Keratinocyte (primary cell): ENCODE results near the gene SORBS1. TPM values are rescaled to one million over a fixed set of nuclear protein-coding genes. Genes with fewer than 3 reads are reported as not detected.

Experiments
- DNase-seq: peaks from one replicate; pipeline ENCODE4 v3.0.0-alpha.2; 2011; ENCODE audit warnings: low read depth, missing footprints, low spot score
- FAIRE-seq: peaks from 2 replicates; lab custom pipeline; 2011; peaks lifted over from hg19 to GRCh38; lab: Jason Lieb, UNC
- H2AFZ ChIP-seq: 2 replicates; pipeline ENCODE4 v1.6.0; 2012; ENCODE audit warnings: low read length, control low read depth, inconsistent platforms; ENCODE audit not compliant: control insufficient read depth
- H3K27ac ChIP-seq: 2 replicates; pipeline ENCODE4 v1.5.1; 2011; ENCODE audit warnings: low read length; ENCODE audit not compliant: control insufficient read depth, insufficient read depth
- H3K27me3 ChIP-seq: 3 replicates; pipeline ENCODE4 v1.6.0; 2011; ENCODE audit warnings: low read length; ENCODE audit not compliant: control insufficient read depth, insufficient read depth; ENCODE audit errors: extremely low read depth
- H3K36me3 ChIP-seq, 2 experiments: 2 replicates in 1 of 2; 3 replicates in 1 of 2; pipeline ENCODE4 v1.5.1; 2011; ENCODE audit warnings: low read length in 2 of 2, mild to moderate bottlenecking in 1 of 2; ENCODE audit not compliant: control insufficient read depth in 2 of 2, insufficient read depth in 2 of 2; ENCODE audit errors: extremely low read depth in 1 of 2
- H3K4me1 ChIP-seq: 3 replicates; pipeline ENCODE4 v1.5.1; 2011; ENCODE audit warnings: low read length; ENCODE audit not compliant: control insufficient read depth, insufficient read depth; ENCODE audit errors: extremely low read depth
- H3K4me2 ChIP-seq: 3 replicates; pipeline ENCODE4 v1.6.0; 2011; ENCODE audit warnings: low read depth, low read length; ENCODE audit not compliant: control insufficient read depth, insufficient read depth; ENCODE audit errors: extremely low read depth
- H3K4me3 ChIP-seq, 3 experiments: fragments of 200-600 bp in 1 of 3; sonication (generic) in 1 of 3; 2 replicates in 2 of 3; 3 replicates in 1 of 3; pipeline ENCODE4 v1.5.1; 2011 to 2016; ENCODE audit warnings: low read length in 3 of 3, mild to moderate bottlenecking in 3 of 3, control low read depth in 2 of 3, inconsistent platforms in 1 of 3, low read depth in 1 of 3, mixed read lengths in 1 of 3, mixed run types in 1 of 3, moderate library complexity in 1 of 3; ENCODE audit not compliant: control insufficient read depth in 2 of 3, insufficient read depth in 2 of 3; ENCODE audit errors: extremely low read depth in 1 of 3
- H3K79me2 ChIP-seq: 2 replicates; pipeline ENCODE4 v1.6.0; 2012; ENCODE audit warnings: low read length; ENCODE audit not compliant: control insufficient read depth, insufficient read depth
- H3K9ac ChIP-seq: 3 replicates; pipeline ENCODE4 v1.6.0; 2011; ENCODE audit warnings: low read length; ENCODE audit not compliant: control insufficient read depth, insufficient read depth; ENCODE audit errors: extremely low read depth
- H3K9me1 ChIP-seq: 3 replicates; pipeline ENCODE4 v1.6.0; 2011; ENCODE audit warnings: low read length; ENCODE audit not compliant: control insufficient read depth, insufficient read depth; ENCODE audit errors: extremely low read depth
- H3K9me3 ChIP-seq: 2 replicates; pipeline ENCODE4 v1.5.1; 2012; ENCODE audit warnings: low read depth, low read length; ENCODE audit not compliant: control insufficient read depth
- H4K20me1 ChIP-seq: 3 replicates; pipeline ENCODE4 v1.6.0; 2011; ENCODE audit warnings: low read length; ENCODE audit not compliant: control insufficient read depth, insufficient read depth; ENCODE audit errors: extremely low read depth
- EZH2 ChIP-seq: IDR thresholded peaks from one replicate; pipeline ENCODE4 v1.6.1; 2012; ENCODE audit warnings: inconsistent platforms, mild to moderate bottlenecking, low read length, moderate library complexity
- dilution Hi-C: fragments of 300-500 bp; cut with MboI; formaldehyde crosslinking; loops from one replicate; pipeline ENCODE4 v1.7.0; 2020; ENCODE audit warnings: low sequenced_read_pairs; ENCODE audit not compliant: extremely low pct_ligation_motif_present
- polyA plus RNA-seq, 5 experiments: library from polyadenylated mRNA; depleted of rRNA in 3 of 5; stranded (reverse) in 3 of 5; stranded (forward) in 1 of 5; unstranded in 1 of 5; fragments of >200 nt; gene quantifications; 1 replicate in 1 of 5; 2 replicates in 3 of 5; 3 replicates in 1 of 5; pipeline versions ENCODE4 v1.2.1 to v1.2.3, GENCODE V29; 2011 to 2012; ENCODE audit warnings: missing spikeins in 2 of 5, low read depth in 1 of 5, low replicate concordance in 1 of 5
- TF ChIP-seq, protein P1 (sequence below), 3 experiments: IDR thresholded peaks in 1 of 3; conservative IDR thresholded peaks in 1 of 3; optimal IDR thresholded peaks in 1 of 3; 2 replicates in 2 of 3; 3 replicates in 1 of 3; pipeline versions ENCODE3 to v1.5.1; 2011; ENCODE audit warnings: low read length in 3 of 3, mild to moderate bottlenecking in 3 of 3, moderate library complexity in 2 of 3, control low read depth in 1 of 3, inconsistent platforms in 1 of 3; ENCODE audit not compliant: insufficient read depth in 2 of 3; ENCODE audit errors: extremely low read depth in 1 of 3

The SORBS1 gene
- polyA plus RNA-seq, 1 donor (not counting 4 experiments of a cell fraction or from before 2014, with no cell fraction given): 0.42 TPM

DNA sequence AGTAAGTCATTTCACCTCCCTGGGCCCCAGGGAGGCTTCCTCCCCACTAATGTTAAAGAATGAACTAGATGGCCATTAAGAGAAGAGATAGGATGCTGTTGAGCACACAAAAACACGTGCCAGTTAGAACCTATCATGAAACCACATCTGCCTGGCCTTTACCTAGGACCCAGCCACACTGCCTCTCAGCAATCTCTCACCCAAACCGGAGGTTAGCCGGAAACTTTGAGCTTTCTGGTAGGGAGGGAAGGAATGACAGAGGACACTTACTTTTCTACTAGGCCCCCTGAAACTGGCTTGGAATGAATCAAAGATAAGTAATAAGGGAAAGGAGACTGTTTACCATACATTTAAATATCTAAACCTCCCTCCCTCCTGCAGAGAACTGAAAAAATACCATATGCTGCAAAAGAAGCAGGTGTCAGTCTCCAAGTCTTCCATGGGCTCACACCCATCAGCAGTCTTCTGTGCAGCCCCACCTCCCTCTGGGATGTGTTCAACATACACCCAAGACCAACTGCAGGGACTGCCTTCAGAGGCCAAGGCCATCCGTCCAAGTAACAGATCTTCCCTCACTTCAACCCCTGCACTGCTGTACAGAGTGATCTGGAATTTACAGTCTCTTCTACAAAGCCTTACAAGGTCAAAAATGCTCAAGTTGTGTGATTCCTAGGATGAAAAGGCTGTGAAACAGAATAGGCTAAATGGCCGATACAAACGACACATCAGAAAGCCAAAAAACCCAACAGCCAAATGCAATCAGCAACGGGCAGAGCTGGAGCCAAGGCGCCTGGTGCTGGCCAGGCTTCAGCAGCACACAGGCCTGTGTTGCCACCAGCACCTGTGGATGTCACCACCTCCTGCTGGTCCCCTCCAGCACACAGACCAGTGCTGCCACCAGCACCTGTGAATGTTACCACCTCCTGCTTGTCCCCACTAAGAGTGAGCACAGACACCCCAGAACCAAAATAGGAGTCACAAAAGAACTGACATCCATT lies 42.4 kb downstream of the SORBS1 start:
- H3K9me1 ChIP-seq: no peaks in the 10 kb centered on the region
- H3K4me1 ChIP-seq: no peaks in the 10 kb centered on the region
- FAIRE-seq: no peak
- no peaks in the 10 kb centered on the region for H4K20me1 ChIP-seq
- no peak overlapping the region for H3K4me3 ChIP-seq
- H2AFZ ChIP-seq: no peak overlapping the region
- H3K79me2 ChIP-seq: no peaks in the 10 kb centered on the region
- dilution Hi-C loops: no loop called here
- no peak overlapping the region for H3K27ac ChIP-seq
- no peaks in the 10 kb centered on the region for H3K9me3 ChIP-seq
- TF ChIP-seq, protein P1, sequence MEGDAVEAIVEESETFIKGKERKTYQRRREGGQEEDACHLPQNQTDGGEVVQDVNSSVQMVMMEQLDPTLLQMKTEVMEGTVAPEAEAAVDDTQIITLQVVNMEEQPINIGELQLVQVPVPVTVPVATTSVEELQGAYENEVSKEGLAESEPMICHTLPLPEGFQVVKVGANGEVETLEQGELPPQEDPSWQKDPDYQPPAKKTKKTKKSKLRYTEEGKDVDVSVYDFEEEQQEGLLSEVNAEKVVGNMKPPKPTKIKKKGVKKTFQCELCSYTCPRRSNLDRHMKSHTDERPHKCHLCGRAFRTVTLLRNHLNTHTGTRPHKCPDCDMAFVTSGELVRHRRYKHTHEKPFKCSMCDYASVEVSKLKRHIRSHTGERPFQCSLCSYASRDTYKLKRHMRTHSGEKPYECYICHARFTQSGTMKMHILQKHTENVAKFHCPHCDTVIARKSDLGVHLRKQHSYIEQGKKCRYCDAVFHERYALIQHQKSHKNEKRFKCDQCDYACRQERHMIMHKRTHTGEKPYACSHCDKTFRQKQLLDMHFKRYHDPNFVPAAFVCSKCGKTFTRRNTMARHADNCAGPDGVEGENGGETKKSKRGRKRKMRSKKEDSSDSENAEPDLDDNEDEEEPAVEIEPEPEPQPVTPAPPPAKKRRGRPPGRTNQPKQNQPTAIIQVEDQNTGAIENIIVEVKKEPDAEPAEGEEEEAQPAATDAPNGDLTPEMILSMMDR (optimal IDR thresholded peaks at IDR 0.05 in 1 of 3, IDR thresholded peaks at IDR 0.05 in 1 of 3, conservative IDR thresholded peaks at IDR 0.05 in 1 of 3; ENCODE audit: extremely low read depth in 1 of 3, insufficient read depth in 2 of 3, low read length in 3 of 3): no peak
- no peak for TF ChIP-seq EZH2
- no peak overlapping the region for H3K9ac ChIP-seq
- no peak for DNase-seq
- H3K36me3 ChIP-seq: no peaks in the 10 kb centered on the region
- H3K27me3 ChIP-seq: no peaks in the 10 kb centered on the region
- H3K4me2 ChIP-seq: no peak overlapping the region

DNA sequence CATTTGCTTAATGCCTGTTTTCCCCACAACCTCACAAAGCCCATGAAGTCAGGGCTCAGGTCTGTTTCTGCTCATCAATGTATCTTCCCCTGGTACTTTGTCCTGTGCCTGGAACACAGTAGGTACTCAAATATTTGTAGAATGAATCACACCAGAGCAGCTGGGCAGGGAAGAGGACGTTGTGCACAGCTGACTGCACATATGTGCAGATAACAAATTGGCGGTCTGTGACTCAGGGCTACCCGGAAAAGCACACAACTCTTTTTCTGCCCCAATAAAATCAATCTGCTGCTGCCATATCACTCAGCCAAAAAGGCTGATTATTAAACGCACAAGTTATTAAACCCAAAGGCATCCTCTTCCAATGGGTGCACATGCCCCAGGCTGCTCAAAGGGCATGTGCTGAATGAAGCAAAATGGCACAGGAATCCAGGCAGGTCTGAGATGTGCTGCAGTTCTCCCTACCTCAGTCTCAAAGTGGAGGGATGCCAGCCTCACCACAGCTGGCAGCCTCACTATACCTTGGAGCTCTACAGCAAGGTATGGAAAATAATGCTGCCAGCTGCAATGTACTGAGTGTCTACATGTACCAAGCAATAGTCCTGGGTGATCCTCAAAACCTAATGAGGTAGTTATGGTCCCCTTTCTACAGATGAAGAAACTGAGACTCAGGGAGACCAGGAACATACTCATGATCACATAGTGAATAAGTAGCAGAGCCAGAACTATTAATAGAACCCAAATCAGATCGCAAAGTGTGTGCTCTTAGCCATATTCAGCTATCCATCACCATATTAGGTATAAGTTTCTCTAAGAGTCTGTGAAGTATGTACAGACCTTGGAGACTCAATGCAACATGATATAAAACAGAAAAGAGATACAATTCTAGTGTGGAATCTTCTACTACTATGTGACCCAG lies 43.4 kb downstream of the SORBS1 start:
- dilution Hi-C loops: no loop called here
- FAIRE-seq: no peak
- no peaks in the 10 kb centered on the region for H3K9me1 ChIP-seq

More for the DNA sequence above, 43.4 kb downstream of the SORBS1 start:
- Histone ChIP-seq H3K27ac (no peak overlapping the region), H2AFZ (no peak overlapping the region), H3K4me3 (no peak overlapping the region), H3K36me3 (no peaks in the 10 kb centered on the region), H3K27me3 (no peaks in the 10 kb centered on the region), H3K4me1 (no peaks in the 10 kb centered on the region), H3K79me2 (no peaks in the 10 kb centered on the region), H4K20me1 (no peaks in the 10 kb centered on the region), H3K9ac (no peak overlapping the region), H3K9me3 (no peaks in the 10 kb centered on the region), H3K4me2 (no peak overlapping the region)
- no peak for DNase-seq
- TF ChIP-seq EZH2: no peak
- TF ChIP-seq, protein P1 (optimal IDR thresholded peaks at IDR 0.05 in 1 of 3, IDR thresholded peaks at IDR 0.05 in 1 of 3, conservative IDR thresholded peaks at IDR 0.05 in 1 of 3; ENCODE audit: extremely low read depth in 1 of 3, insufficient read depth in 2 of 3, low read length in 3 of 3): no peak
